ENCODE results near the gene KCNG4. TPM values are rescaled to one million over a fixed set of nuclear protein-coding genes. Genes with fewer than 3 reads are reported as not detected.

KCNG4 gene
- total RNA-seq, 1 donor = not detected

- H3K4me3 ChIP-seq (ENCODE audit: low read depth, low read length) = no peak overlapping the region
- no peak for DNase-seq (ENCODE audit: low read depth)
- TF ChIP-seq CTCF (IDR thresholded peaks at IDR 0.05; ENCODE audit: insufficient read depth, low read length) = no peak
These were observed 7.8 kb downstream of the KCNG4 start for GRCh38 chr16:84232060-84232459.

- no peak overlapping the region for H3K4me3 ChIP-seq (ENCODE audit: low read depth, low read length)
- no peak for TF ChIP-seq CTCF (IDR thresholded peaks at IDR 0.05; ENCODE audit: insufficient read depth, low read length)
- DNase-seq (ENCODE audit: low read depth) = no peak
These were observed 10.3 kb downstream of the KCNG4 start for GRCh38 chr16:84229471-84229870.

- peak; percentile 90 for DNase-seq (ENCODE audit: low read depth)
- no peak for TF ChIP-seq CTCF (IDR thresholded peaks at IDR 0.05; ENCODE audit: insufficient read depth, low read length)
- H3K4me3 ChIP-seq (ENCODE audit: low read depth, low read length) = no peak overlapping the region
These were observed 11.5 kb downstream of the KCNG4 start for GRCh38 chr16:84228256-84228838.

- no peak for TF ChIP-seq CTCF (IDR thresholded peaks at IDR 0.05; ENCODE audit: insufficient read depth, low read length)
- no peak overlapping the region for H3K4me3 ChIP-seq (ENCODE audit: low read depth, low read length)
- DNase-seq (ENCODE audit: low read depth) = no peak
These were observed 12.3 kb downstream of the KCNG4 start for GRCh38 chr16:84227548-84227947.

- peak; percentile 37 for DNase-seq (ENCODE audit: low read depth)
- TF ChIP-seq CTCF (IDR thresholded peaks at IDR 0.05; ENCODE audit: insufficient read depth, low read length) = no peak
- no peak overlapping the region for H3K4me3 ChIP-seq (ENCODE audit: low read depth, low read length)
These were observed 13.8 kb downstream of the KCNG4 start for GRCh38 chr16:84226026-84226425.

- H3K4me3 ChIP-seq (ENCODE audit: low read depth, low read length) = no peak overlapping the region
- no peak for DNase-seq (ENCODE audit: low read depth)
- no peak for TF ChIP-seq CTCF (IDR thresholded peaks at IDR 0.05; ENCODE audit: insufficient read depth, low read length)
These were observed 14.2 kb downstream of the KCNG4 start for GRCh38 chr16:84225571-84225970.

- DNase-seq (ENCODE audit: low read depth) = no peak
- no peak for TF ChIP-seq CTCF (IDR thresholded peaks at IDR 0.05; ENCODE audit: insufficient read depth, low read length)
- H3K4me3 ChIP-seq (ENCODE audit: low read depth, low read length) = no peak overlapping the region
These were observed 14.7 kb downstream of the KCNG4 start for GRCh38 chr16:84225126-84225525.
